NCI-H2196 (cell line): ENCODE measurements around the gene PEF1.

Experiments used
- DNase-seq: peaks from one replicate; lab custom pipeline; 2025; ENCODE audit not compliant: unreplicated experiment; lab: John Stamatoyannopoulos, UW

PEF1 gene

DNA sequence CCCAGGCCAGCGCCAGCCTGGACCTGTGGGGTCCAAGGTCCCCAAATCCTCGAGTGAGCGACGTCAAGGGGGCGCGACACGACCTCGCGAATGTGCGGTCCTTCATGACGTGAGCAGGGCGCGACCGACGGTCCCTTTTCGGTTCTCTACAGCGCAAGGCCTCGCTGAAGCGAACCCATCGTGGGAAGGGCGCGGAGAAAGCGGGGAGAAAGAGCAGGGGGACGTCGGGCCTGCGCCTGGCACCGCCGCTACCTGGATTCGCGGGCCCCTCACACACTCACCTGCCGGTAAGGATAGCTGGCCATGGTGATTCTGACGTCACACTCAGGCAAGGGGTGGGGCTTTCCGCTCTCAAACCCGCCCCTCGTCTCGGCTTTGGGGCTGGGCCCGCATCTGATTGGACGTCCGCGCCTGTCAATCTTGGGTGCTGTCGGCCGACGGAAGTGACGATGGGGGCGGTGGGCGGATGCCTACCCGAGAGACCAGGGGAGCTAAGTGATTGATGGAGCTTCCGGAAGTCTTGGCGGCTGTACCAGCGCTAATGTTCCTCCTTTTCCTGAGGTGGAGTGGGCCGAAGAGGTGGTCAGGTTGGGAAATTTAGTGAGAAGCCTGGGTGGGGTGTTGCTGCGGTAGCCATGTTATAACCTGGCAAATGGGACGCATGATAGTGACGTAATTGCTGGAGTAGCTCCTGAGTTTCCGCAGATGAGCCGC lies at the start of gene PEF1:
Gene PEF1, minus strand, starts transcription at position 317 of the 714 bp plus-strand sequence. Its CDS starts 12 bp downstream, at position 305.
- peak; percentile 99 for DNase-seq

GRCh38 chr1:31693231-31693630 lies 48.6 kb upstream of the PEF1 start:
- no peak for DNase-seq

- DNase-seq: no peak
Measured at GRCh38 chr1:31691951-31692350, 47.3 kb upstream of the PEF1 start.

DNA sequence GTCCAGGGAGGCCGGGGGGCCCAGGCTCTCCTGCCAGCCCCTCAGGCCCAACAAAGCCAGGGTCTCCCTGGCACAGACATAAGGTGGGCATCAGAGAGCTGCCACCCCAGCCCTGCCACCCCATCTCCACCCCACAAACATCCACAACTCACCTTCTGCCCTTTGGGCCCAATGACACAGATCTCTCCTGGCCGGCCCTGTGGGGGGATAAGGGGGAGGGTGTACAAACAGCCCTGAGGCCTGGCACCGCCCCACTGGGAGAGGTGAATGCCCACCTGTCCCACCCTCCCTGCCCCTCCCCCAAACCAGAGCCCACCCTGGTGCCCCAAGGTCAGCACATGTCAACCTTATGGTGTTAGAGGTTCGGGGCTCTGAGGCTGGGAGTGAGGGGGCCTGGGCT lies 46.8 kb upstream of the PEF1 start:
- no peak for DNase-seq

GRCh38 chr1:31690921-31691320 lies 46.2 kb upstream of the PEF1 start:
- DNase-seq: no peak

DNA sequence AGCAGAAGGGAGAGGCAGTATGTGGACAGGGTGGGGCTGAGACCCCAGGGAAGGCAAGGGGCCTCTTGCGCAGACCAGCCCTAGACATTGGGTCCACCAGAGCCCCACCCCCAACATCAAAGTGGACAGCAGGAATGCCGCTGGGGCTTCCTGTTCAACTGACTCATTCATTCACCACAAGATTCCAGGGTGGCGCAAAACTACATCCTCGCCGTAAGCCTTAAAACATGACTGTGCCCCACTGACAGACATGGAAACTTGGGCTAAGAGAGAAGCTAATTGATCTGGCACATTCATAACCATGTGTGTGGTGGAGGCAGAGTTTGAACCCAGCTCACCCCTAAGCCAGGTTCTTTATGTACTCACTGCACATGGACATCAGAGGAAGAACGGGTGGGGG lies 45.2 kb upstream of the PEF1 start:
- no peak for DNase-seq

DNA sequence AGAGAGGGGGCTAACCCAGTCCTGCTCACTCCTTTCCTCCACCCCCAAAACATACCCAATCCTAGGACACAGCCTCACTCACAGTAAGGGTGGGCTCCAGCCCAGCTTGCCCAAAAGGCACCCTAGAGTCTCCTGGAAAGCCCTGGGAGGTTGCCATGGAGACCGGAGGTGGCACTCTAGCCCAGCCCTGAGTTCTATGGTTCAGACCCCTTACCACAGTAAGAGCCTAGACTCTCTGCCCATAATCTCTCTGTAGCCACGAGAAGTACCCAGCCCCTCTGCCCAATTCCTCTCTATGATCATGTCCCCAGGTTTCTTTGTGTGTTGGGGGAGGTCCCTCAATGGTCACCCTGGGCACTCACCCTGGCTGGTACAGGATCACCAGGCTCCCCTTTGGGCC lies 44.7 kb upstream of the PEF1 start:
- no peak for DNase-seq

- DNase-seq: no peak
Measured at GRCh38 chr1:31688233-31688918, 43.7 kb upstream of the PEF1 start.

GRCh38 chr1:31687601-31688000 lies 42.9 kb upstream of the PEF1 start:
- DNase-seq: no peak

- no peak for DNase-seq
Measured at GRCh38 chr1:31685795-31686194, 41.1 kb upstream of the PEF1 start.

DNA sequence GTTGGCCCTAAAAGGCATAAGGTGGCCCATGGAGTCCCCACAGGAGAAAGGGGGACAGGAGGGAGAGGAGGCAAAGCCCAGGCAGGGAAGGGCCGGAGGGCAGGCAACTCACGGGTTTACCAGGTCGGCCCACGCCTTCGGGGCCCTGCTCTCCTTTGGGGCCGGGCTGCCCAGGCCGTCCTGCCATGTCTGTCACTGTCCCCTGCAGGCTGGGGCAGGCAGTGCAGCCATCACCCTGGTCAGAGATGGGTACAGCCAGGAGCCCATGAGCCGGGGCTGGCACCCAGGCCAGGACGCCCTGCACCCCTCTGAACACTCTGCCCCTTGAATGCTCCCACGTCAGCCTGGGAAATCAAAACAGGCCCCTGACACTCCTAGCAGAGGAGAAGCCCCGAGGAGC lies 39.3 kb upstream of the PEF1 start:
- DNase-seq: no peak

DNA sequence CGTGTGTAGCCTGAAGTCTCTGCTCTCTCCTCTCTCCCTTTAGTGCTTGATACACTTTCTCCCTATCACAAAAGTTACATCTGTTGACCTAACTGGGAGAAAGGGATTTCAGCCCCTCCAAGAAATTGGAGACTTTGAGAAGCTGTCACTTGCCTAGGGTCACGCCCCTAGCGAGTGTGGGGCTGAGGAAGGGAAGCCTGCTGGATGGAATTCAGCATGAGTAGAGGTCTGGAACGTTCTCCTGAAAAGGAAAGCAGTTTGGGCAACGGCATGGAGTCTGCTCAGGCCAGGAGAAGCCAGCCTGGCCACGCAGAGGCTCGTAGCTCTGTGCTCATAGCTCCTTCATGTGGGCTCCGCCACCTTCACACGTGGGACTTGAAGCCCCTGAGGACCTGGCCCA lies 36.7 kb upstream of the PEF1 start:
- no peak for DNase-seq

DNA sequence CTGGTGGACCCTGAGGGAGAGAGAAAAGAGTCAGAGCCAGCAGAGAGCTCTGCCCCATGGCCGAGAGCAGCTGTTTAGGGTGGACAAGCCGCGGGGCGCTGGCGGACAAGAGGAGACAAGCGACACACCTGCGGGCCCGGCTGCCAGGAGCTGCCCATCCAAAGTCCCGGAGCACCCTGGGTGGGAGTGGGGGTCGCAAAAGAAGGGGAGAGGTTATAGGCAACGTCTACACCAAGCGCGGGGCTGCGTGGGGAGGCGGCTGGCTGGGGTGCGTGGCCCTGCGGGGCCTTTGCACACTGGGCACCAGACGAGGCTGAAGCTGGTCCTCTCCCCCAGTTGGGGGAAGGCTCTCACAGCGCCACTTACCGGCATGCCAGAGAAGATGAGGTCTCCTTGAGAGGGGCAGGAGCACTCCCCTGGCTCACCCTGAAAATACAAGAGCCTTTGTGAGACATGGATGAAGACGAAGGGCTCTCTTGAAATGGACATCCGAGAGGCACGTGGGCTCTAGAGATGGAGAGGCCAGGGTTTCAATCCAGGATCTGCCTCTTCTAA lies 35.1 kb upstream of the PEF1 start:
- DNase-seq: no peak

DNA sequence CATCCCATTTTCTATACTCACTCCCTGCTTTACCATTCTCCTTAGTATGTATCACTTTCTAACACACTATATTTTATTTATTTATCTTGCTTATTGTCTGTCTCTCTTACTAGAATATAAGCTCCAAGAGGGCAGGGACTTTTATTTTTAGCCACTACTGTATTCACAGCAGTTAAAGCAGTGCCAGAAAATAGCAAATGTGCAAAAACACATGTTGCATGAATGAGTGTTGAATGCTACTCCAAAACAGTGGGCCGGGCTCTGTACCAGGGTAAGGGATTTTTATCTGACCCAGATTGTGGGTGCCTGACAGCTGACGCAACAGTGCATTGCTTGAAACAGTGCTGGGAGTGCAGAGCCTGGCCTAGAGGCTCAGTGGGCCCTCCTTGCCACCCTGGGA lies 34.4 kb upstream of the PEF1 start:
- no peak for DNase-seq

DNA sequence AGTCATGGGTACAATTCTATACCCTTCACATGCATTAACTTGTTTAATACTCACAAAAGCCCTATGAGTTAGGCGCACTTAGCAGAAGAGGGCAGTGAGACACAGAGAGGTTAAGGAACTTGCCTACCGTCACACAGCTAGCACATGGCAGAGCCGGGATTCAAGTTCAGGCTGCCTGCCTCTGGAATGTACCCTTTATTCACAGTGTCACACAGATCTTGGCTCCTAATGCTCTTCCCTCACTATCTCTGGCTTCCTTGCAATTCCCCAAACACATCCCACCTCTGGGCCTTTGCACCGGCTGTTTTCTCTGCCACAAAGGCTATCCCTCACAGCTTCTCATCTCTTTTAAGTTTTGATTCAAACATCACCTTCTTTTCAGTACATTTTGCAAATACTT lies 34.0 kb upstream of the PEF1 start:
- no peak for DNase-seq

DNA sequence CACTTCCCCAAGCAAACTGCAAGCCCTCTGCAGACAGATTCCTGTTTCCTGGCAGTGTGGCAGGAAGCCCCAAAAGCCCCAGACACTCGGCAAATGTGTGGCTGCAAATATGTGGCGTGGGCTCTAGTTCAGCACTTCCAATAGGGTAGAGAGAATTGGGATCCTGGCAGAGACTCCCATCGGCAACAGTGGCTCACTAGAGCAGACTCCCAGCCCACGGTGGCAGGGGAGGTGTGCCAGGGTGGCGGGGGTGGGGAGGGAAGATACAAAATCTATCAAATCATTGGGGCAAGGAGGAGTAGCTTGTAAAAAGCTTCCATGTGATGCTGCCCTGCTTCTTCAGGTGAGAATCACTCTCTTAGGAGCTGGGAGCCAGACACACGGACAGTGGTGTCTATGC lies 33.3 kb upstream of the PEF1 start:
- DNase-seq: no peak

DNA sequence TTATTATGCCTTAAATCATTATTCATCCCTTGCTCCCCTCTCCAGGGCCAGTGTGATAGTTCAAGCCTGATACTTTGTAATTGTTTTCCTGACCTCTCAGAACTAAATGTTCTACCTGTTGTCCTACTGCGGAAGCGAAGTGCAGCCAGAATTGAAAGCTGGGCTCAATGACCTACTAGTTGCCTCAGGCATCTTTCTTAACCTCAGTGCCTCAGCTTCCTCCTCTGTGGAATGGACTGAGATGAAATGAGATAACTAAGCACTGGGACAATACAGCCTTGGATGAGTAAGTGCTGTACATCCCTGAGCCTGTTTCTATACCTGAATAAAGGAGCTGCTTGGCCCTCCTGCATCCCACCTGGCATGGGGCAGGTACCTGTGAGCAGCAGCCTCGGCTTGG lies 32.7 kb upstream of the PEF1 start:
- DNase-seq: no peak

DNA sequence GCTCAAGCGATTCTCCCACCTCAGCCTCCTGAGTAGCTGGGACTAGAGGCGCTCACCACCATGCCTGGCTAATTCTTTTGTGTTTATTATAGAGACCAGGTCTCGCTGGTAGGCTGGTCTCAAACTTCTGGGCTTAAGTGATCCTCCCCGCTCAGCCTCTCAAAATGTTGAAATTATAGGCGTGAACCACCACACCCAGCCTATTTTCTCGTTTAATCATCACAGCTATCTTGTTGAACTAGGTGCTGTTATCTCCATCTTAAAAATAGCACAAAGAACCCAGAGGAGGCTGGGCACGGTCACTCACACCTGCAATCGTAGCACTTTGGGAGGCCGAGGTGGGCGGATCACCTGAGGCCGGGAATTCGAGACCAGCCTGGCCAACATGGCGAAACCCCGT lies 31.1 kb upstream of the PEF1 start:
- no peak for DNase-seq

- no peak for DNase-seq
Measured at GRCh38 chr1:31675161-31675560, 30.5 kb upstream of the PEF1 start.

DNA sequence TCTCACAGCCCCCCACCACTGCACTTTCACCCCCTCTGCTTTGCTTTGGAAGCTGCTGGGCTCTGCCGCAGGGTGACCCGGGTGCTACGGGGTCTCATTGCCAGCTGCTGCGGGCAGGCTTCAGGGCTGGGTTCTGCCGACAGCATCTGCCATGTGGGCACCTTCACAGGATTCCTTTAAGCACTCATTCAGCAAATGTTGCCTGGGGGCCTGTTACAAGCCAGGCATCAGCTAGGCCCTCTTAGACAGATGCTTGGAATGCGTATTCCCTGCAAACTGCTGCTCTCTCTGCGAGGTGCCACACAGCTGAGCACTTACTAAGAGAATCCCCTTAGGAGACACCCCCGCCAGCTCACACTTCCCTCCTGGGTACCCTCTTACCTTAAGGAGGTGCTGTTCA lies 29.9 kb upstream of the PEF1 start:
- no peak for DNase-seq

DNA sequence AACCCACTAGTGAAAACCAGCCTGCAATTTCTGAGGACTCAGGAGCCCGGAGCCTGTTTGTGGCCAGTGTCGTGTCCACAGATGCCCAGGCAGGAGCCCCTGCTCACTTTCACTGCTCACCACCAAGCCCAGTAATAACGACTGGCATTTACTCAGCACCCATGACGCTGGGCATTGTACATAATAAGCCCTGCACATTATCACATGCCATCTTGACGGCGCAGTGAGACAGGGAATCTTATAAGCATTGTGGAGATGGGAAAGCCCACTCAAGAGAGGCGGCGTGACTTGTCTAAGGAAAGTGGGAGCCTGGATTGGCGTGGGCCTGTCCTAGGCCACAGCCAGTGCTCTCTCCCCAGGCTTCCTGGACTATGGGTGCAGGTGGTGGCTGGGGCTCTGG lies 28.8 kb upstream of the PEF1 start:
- no peak for DNase-seq

DNA sequence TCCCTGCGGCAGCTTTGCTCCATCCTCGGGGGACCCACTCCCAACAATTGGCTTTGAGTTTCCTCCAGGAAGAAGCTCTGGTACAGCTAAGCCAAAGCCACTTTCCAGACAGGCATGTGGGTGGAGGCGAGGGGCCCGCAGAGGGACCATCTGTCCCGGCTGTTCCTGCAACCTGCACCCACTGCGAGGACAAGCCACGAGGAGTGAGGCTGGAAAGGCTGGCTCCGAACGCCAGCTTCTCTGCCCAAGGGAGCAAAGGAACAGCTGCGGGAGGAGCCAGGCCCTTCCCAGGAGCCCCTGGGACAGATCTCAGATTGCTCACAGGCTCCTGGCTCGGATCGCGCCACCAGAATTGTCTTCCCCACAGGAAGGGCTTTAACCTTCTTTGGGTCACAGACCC lies 28.3 kb upstream of the PEF1 start:
- DNase-seq: no peak
